ENCODE measurements around the gene CYP2B6.

- no peak for TF ChIP-seq CTCF (IDR thresholded peaks at IDR 0.05)
- TF ChIP-seq POLR2A (IDR thresholded peaks at IDR 0.05) = no peak
- no peak for TF ChIP-seq POLR2AphosphoS5 (IDR thresholded peaks at IDR 0.05)
- no peak for TF ChIP-seq EP300 (IDR thresholded peaks at IDR 0.05)
Measured at GRCh38 chr19:41001243-41001971, 10.3 kb downstream of the CYP2B6 start.

All from gastroesophageal sphincter (tissue), 3 donors.